GM10248 (cell line): ENCODE results near the gene ALG14.

ENCODE experiments used
- CTCF ChIA-PET: fragments of 300-600 bp; sonication (Branson Sonifier 250); formaldehyde crosslinking; extraction: SDS; loops from one replicate; lab custom pipeline; 2021; ENCODE audit warnings: antibody characterized with exemption; lab: Yijun Ruan, JAX
- POLR2A ChIA-PET: fragments of 350-650 bp; sonication (Branson Sonifier 250); formaldehyde crosslinking; extraction: SDS; loops from one replicate; lab custom pipeline; 2020; ENCODE audit warnings: antibody characterized with exemption; lab: Yijun Ruan, JAX
- DNase-seq: peaks from one replicate; pipeline ENCODE4 v3.0.0; 2012; ENCODE audit errors: extremely low spot score
- CTCF ChIP-seq: IDR thresholded peaks from 2 replicates; pipeline ENCODE4 v1.5.1; 2012; ENCODE audit warnings: mild to moderate bottlenecking, low read depth; ENCODE audit errors: extremely low read depth, missing control alignments, control extremely low read depth

ALG14 gene

GRCh38 chr1:94936861-94937620, 135.7 kb downstream of the ALG14 start:
- POLR2A ChIA-PET = no interaction called here
- no peak for DNase-seq
- CTCF ChIA-PET = interaction anchor here (1.5 kb wide), 1 partner anchor 83 kb away, joined by 3 read pairs; no protein-coding TSS in a partner anchor
- no peak for TF ChIP-seq CTCF

- POLR2A ChIA-PET = no interaction called here
Observed at GRCh38 chr1:94935476-94935875, 137.3 kb downstream of the ALG14 start.

GRCh38 chr1:94935034-94935433, 137.7 kb downstream of the ALG14 start:
- ChIA-PET POLR2A (no interaction called here), CTCF (no interaction called here)
- DNase-seq = no peak
- no peak for TF ChIP-seq CTCF

More at GRCh38 chr1:94935476-94935875, 137.3 kb downstream of the ALG14 start:
- no peak for TF ChIP-seq CTCF
- CTCF ChIA-PET = interaction anchor here (1.5 kb wide), 1 partner anchor 81 kb away, joined by 3 read pairs; no protein-coding TSS in a partner anchor
- DNase-seq = no peak

- TF ChIP-seq CTCF = no peak
- ChIA-PET CTCF (interaction anchor here (0.8 to 1.6 kb wide), 3 partner anchors 16 to 107 kb away, joined by 3 to 5 read pairs (median 3); no protein-coding TSS in a partner anchor), POLR2A (no interaction called here)
- no peak for DNase-seq
Observed at GRCh38 chr1:94934551-94934950, 138.2 kb downstream of the ALG14 start.

GRCh38 chr1:94931254-94931841, 141.4 kb downstream of the ALG14 start:
- CTCF ChIA-PET = no interaction called here
- no peak for TF ChIP-seq CTCF
- DNase-seq = no peak
- POLR2A ChIA-PET = no interaction called here

GRCh38 chr1:94929351-94930217, 143.2 kb downstream of the ALG14 start:
- DNase-seq = no peak
- TF ChIP-seq CTCF = no peak
- CTCF ChIA-PET = no interaction called here
- POLR2A ChIA-PET = no interaction called here
